Measurements from ENCODE around the gene DNAH9.

The DNAH9 gene

GRCh38 chr17:11598274-11599221, at the start of gene DNAH9:
Gene DNAH9 (plus strand): TSS chr17:11598470. CDS start chr17:11598499, 29 bp downstream.
- DNase-seq: peak; percentile 81 to 99 (median 95)
- intact Hi-C loops (cut with DNase I): loop anchor here (10.0 kb wide), 1 partner anchor 46 kb away; no protein-coding TSS in a partner anchor

GRCh38 chr17:11550431-11550830, 47.8 kb upstream of the DNAH9 start:
- intact Hi-C loops (cut with DNase I): no loop called here
- no peak for DNase-seq

GRCh38 chr17:11551442-11551841, 46.8 kb upstream of the DNAH9 start:
- intact Hi-C loops (cut with DNase I): no loop called here
- DNase-seq: peak in 5 of 10 donors; percentile 32 to 86 (median 45)

- intact Hi-C loops (cut with DNase I): no loop called here
These were observed 45.1 kb upstream of the DNAH9 start for GRCh38 chr17:11553135-11553534.

GRCh38 chr17:11554042-11554441, 44.2 kb upstream of the DNAH9 start:
- intact Hi-C loops (cut with DNase I): no loop called here
- DNase-seq: peak in 6 of 10 donors; percentile 18 to 83 (median 41)

More at GRCh38 chr17:11553135-11553534, 45.1 kb upstream of the DNAH9 start:
- peak in 3 of 10 donors; percentile 17 to 91 (median 18) for DNase-seq

- intact Hi-C loops (cut with DNase I): no loop called here
- no peak for DNase-seq
These were observed 43.7 kb upstream of the DNAH9 start for GRCh38 chr17:11554542-11554941.

GRCh38 chr17:11555530-11555929, 42.7 kb upstream of the DNAH9 start:
- intact Hi-C loops (cut with DNase I): no loop called here

GRCh38 chr17:11557727-11558452, 40.4 kb upstream of the DNAH9 start:
- DNase-seq: peak in 1 of 10 donors; percentile 81
- intact Hi-C loops (cut with DNase I): no loop called here

More at GRCh38 chr17:11555530-11555929, 42.7 kb upstream of the DNAH9 start:
- DNase-seq: no peak

GRCh38 chr17:11558681-11559234, 39.5 kb upstream of the DNAH9 start:
- intact Hi-C loops (cut with DNase I): no loop called here
- DNase-seq: no peak

GRCh38 chr17:11559601-11560000, 38.7 kb upstream of the DNAH9 start:
- DNase-seq: no peak
- intact Hi-C loops (cut with DNase I): no loop called here

- intact Hi-C loops (cut with DNase I): no loop called here
- DNase-seq: no peak
These were observed 37.0 kb upstream of the DNAH9 start for GRCh38 chr17:11561281-11561680.

GRCh38 chr17:11561702-11562101, 36.6 kb upstream of the DNAH9 start:
- intact Hi-C loops (cut with DNase I): no loop called here
- no peak for DNase-seq

- DNase-seq: no peak
- intact Hi-C loops (cut with DNase I): no loop called here
These were observed 33.5 kb upstream of the DNAH9 start for GRCh38 chr17:11564589-11565380.

GRCh38 chr17:11565591-11565990, 32.7 kb upstream of the DNAH9 start:
- intact Hi-C loops (cut with DNase I): no loop called here
- no peak for DNase-seq

GRCh38 chr17:11578998-11579397, 19.3 kb upstream of the DNAH9 start:
- intact Hi-C loops (cut with DNase I): no loop called here

GRCh38 chr17:11580677-11581076, 17.6 kb upstream of the DNAH9 start:
- DNase-seq: no peak

More at GRCh38 chr17:11578998-11579397, 19.3 kb upstream of the DNAH9 start:
- no peak for DNase-seq

GRCh38 chr17:11582217-11582616, 16.1 kb upstream of the DNAH9 start:
- intact Hi-C loops (cut with DNase I): no loop called here
- no peak for DNase-seq

More at GRCh38 chr17:11580677-11581076, 17.6 kb upstream of the DNAH9 start:
- intact Hi-C loops (cut with DNase I): no loop called here

GRCh38 chr17:11583306-11583992, 14.8 kb upstream of the DNAH9 start:
- DNase-seq: no peak
- intact Hi-C loops (cut with DNase I): no loop called here

GRCh38 chr17:11589716-11590115, 8.6 kb upstream of the DNAH9 start:
- intact Hi-C loops (cut with DNase I): loop anchor here (10.0 kb wide), 1 partner anchor 55 kb away; no protein-coding TSS in a partner anchor

More at GRCh38 chr17:11589716-11590115, 8.6 kb upstream of the DNAH9 start:
- DNase-seq: no peak
